ENCODE results near the gene SNCA.

Gene SNCA

DNA sequence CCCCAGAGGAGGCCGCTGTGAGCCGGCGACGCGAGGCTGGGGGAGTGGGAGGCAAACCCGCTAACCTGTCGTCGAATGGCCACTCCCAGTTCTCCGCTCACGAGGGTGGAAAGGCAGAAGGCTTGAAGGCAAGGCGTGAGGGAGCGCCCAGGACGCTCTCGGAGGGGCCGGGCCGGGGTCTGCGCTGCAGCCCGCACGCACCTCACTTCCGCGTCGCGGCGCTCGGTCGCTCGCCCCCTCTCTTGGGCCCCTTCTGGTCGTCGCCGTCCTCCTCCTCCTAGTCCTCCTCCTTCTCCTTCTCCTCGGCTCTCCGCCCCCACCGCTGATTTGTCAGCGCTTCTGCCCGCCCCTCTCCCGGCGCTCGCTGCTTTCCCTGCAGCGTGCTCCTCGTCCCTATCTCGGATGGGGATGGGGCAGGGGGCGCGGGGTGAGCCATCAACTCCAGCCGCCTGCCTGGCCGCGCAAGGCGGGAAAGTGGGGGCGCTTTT, at the start of gene SNCA:
Gene SNCA (minus strand): TSS at position 265 of the 488 bp plus-strand sequence. CDS start 1,494 bp downstream, outside the sequence.
- peak; percentile 80 for DNase-seq

DNA sequence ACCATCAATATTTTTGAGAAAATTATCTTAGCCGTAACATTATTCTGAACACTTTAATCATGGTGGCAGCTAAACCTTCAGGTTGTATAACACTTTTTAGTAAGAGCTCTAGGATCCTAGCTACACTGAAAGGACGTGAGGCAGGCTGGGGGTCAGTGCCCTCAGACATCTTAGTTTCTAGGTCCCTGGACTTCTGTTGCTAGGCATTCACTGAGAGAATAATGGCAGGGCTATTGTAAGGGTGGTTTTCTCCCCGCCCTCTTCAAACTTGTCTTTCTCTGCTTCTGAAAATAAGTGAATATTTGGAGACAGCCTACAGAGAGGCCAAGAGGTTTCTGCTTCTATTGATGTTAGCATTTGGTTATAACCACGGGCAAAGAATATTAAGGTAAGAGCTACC, 42.3 kb upstream of the SNCA start:
- DNase-seq, result no peak

DNA sequence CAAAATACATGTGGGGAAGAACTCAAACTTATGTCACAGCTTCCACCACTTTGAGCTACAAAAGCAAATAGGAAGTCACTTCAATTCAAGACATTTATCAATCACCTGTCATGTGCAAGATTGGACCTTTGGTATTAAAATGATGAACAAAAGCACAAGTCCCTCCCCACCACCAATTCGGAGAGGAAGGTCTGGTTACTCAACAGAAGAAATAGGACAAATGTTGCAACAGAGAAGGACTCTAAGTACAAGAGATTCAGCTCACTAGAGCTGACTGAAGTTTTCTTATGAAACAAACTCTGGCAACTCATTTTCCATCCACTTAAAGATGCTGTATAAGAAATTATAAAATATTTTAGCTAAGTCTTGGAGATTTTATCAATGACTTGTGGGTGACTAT, 41.6 kb upstream of the SNCA start:
- no peak for DNase-seq

DNA sequence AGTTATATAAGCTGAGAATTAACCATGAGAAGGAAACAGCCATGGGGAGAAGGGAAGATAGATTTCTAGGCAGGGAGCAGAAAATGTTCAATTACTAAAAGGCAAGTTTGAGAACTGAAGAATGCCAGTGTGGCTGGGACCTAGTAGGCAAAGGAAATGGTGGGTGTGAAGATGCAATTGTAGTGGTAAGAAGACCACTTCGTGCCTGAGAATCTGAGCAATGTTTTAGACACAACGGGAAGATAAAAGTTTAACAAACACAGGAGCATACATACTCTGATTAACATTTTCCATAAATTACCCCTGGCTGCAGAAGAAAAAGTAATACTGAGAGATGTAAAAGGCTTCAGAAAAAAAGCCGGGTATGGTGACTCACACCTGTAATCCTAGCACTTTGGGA, 39.6 kb upstream of the SNCA start:
- DNase-seq, result no peak

DNA sequence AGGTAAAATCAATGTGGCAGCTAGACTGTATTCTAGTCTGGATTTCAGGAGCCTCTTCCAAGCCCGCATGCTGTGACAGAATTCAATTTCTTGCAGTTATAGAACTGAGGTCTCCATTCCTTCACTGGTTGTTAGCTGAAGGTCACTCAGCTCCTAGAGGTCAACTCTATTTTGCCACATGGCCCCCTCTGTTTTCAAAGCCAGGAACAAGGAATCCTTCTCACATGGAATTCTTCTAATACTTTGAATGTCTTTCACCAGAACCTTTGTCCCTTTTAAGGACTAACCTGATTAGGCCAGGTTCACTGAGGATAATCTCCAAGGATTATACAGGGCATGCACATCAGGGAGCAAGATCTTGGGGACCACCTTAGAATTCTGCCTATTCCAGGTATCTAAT, 34.2 kb upstream of the SNCA start:
- DNase-seq, result no peak

GRCh38 chr4:89868999-89869589, 32.1 kb upstream of the SNCA start:
- no peak for DNase-seq

GRCh38 chr4:89868276-89868675, 31.3 kb upstream of the SNCA start:
- DNase-seq, result no peak

DNA sequence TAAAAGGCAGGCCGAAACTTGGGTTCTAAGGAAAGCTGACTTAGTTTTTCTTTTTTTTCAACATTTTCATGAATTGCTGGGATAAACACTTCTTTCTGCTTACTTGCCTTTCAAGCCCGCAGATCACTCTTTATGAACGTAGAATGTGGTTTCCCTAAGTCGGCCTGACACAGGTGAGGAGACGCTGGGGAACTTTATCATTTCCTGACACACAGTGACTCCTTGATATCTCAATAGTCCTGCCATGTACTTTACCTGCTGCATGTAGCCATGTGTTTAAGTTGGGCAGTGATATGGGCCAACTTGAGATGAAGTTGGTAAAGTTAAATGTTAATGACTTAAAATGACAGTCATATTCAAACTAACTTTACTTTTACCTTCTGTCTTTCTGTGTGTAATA, 26.6 kb upstream of the SNCA start:
- no peak for DNase-seq

DNA sequence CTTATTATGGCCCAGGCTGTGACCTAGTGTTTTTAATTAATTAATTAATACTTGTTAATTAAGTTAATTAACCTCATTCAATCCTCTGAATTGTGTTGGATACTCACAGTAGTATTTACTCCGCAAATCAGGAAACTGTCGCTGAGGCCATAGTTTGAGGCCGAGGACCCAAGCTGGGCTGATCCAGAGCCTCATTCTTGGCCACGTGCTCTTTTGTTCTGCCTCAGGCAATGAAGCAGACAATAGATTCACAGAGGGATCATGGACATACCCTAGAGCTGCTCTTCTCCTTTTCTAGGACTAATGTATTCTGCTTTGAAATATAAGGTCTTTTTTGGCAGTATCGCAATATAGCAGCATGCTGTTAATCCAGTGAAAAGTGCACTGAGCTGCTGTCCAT, 24.0 kb upstream of the SNCA start:
- DNase-seq, result no peak

- DNase-seq, result no peak
Measured at GRCh38 chr4:89855236-89855635, 18.3 kb upstream of the SNCA start.

- no peak for DNase-seq
Measured at GRCh38 chr4:89847571-89848325, 10.8 kb upstream of the SNCA start.

DNA sequence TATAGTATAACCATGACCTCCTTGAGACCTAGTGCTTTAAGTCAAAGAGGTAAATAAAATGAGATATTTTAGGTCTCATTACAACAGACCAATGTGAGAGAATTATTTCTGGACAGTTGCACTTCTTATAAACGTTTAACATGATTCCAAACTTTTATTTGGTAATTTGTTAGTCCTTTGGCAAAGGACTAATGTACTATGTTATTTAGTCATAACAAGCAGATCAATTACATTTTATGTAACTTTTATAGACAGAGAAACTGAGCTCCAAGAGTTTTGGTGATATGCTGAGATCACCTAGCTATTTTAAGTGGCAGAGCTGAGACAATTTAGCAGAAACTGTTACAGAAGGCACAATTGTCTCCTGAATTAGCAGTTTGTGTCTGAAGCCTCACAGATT, 2.6 kb upstream of the SNCA start:
- no peak for DNase-seq

- DNase-seq, result no peak
Measured at GRCh38 chr4:89837993-89838390, 1.0 kb upstream of the SNCA start.

DNA sequence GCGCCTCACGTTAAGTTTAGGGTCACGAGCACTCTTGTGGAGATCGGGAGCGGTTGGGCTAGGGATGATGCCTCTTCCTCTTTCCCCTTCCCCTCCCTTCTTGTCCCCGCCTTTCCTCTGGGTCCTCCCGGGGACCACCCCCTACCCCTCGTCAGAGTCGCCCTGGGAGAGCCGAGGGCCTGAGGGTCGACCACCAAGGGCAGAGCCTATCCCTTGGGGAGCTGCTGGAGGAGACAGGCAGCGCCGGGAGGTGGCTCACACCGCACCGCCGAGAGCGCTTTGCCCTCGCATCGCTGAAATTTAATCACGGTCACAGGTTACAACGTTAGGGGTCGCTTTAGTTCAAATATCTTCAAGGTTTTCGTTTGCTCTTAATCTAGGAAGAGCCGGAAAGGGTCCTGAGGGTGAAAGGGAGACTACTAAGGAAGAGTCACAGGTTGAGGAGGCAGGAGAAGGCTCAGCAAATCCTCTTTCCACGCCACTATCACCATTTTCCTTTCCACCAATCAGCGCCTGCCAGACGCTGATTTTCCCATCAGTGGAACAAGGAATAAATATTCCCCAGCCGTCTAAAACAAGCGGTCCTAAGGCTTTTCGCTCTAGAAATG, 528 bp upstream of the SNCA start:
- no peak for DNase-seq

- no peak for DNase-seq
Measured at GRCh38 chr4:89836031-89836745, 773 bp downstream of the SNCA start.

DNA sequence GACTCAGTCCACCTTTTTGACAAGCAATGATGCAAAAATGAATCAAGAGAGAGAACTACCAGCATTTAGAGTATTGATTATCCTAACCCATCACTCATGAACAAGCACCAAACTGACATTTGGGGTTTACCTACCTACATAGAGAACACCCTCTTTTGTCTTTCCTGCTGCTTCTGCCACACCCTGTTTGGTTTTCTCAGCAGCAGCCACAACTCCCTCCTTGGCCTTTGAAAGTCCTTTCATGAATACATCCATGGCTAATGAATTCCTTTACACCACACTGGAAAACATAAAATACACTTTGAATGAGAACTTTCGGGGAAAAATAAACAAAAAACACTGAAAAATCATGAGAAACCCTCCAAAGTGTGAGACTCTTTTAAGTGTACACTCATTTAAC, 1.5 kb downstream of the SNCA start:
- no peak for DNase-seq

GRCh38 chr4:89834486-89835209, 2.3 kb downstream of the SNCA start:
- DNase-seq, result no peak

- no peak for DNase-seq
Measured at GRCh38 chr4:89829470-89830138, 7.4 kb downstream of the SNCA start.

DNA sequence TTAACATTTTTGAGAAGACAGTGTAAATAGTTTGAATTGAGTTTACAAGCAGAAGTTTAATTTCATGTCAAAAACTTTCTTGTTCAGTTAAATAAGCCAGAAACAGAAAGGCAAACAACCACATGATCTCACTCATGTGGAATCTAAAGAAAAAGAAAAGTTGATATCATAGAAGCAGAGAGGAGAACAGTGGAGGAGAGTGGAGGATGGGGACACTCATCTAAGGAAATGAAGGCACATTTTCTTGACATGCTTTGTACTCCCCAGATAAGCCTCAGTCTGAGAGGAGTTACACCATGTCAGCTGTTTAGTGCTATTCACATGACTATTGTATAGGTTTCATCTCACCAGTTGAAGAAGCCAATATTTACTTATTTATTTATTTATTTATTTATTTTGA, 13.5 kb downstream of the SNCA start:
- DNase-seq, result no peak

DNA sequence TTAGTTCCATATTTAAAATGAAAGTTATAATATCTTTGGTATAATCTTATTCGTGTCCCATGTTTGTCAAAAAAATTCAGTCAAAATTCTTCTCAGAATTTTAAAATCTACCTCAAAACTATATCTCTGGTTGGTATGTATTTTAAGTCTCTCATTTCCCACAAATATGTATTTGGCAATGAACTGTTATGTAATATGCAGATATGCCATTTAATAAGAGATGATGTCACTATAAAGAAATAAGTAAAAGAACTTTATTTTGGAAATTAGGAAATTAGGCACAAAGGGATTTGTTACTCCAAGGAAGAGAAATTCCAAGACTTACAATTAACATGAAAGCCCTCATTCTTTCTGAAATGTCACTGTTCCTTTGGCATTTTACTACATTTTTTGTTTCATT, 15.3 kb downstream of the SNCA start:
- DNase-seq, result no peak

DNA sequence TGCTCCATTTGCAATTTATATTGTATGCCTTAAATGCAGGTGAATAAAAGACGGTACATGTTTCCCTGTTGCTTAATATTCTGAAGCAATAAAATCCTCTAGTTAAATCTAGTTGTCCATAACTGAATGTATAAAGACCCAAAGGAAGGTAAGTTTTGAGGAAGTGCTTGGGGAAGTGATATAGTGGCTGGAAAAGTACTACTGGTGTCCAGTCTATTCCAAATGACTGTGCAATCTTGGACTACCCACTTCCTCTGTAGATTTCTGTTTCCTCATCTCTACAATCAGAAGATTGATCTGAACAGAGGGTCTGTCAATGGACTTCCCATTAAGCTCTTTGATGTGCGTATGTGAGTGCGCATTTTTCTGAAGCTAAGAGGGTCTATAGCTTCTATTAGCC, 17.0 kb downstream of the SNCA start:
- DNase-seq, result no peak

- DNase-seq, result no peak
Measured at GRCh38 chr4:89814362-89814761, 22.6 kb downstream of the SNCA start.
